RPMI8226 (cell line): ENCODE results near the gene RARG.

Experiments
- DNase-seq: peaks from one replicate; pipeline ENCODE4 v3.0.0-alpha.2; 2015

RARG gene

DNA sequence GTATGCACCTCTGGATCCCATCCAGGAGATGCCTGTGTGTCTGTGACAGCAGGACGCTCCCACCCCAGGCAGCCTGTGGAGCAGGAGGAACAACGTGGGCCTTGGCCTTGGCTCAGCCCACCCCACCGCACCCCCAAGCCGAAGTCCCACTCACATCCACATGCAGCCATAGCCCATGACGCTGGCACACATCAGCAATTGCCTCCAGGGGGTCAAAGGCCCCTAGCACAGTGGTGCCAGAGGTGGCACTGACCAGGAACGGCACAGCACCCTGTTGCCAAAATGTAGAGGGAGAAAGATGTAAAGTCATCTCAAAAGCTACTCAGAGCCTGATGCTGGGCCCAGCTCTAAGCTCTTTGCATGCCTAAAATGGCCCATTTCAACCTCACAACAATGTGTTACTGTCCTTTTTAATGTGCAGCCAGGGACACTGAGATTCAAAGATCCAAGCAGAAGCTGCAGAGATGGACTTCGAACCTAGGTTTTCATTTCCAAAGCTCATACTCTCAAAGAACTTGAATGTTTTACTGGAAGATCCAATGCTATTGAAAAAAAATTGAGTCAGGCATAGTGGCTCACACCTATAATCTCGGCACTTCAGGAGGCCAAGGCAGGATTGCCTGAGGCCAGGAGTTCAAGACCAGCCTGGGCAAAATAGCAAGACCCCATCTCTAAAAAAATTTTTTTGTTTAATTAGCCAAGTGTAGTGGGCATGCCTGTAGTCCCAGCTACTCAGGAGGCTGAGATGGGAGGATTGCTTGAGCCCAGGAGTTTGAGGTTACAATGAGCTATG, 70.7 kb downstream of the RARG start:
- no peak for DNase-seq

- no peak for DNase-seq
Observed at GRCh38 chr12:53160673-53161072, 71.3 kb downstream of the RARG start.
